GM18951 (cell line): Measurements from ENCODE around the gene KMT2E.
"Not testable (repeated sequence)": the region's sequence is repeated elsewhere in the genome, so short reads cannot be mapped to it uniquely, and the experiment has no call there.

ENCODE experiments used
- POLR2A ChIP-seq: IDR thresholded peaks from 4 replicates; pipeline ENCODE4 v1.6.1; 2011; ENCODE audit warnings: mild to moderate bottlenecking; ENCODE audit not compliant: insufficient read length, insufficient read depth; ENCODE audit errors: extremely low read depth
- in situ Hi-C: fragments of 300-500 bp; cut with MboI; formaldehyde crosslinking; loops from one replicate; pipeline ENCODE4 v1.12.0; 2022; ENCODE audit warnings: low sequenced_read_pairs, mixed read lengths, inconsistent platforms; ENCODE audit not compliant: unreplicated experiment

Gene KMT2E

DNA sequence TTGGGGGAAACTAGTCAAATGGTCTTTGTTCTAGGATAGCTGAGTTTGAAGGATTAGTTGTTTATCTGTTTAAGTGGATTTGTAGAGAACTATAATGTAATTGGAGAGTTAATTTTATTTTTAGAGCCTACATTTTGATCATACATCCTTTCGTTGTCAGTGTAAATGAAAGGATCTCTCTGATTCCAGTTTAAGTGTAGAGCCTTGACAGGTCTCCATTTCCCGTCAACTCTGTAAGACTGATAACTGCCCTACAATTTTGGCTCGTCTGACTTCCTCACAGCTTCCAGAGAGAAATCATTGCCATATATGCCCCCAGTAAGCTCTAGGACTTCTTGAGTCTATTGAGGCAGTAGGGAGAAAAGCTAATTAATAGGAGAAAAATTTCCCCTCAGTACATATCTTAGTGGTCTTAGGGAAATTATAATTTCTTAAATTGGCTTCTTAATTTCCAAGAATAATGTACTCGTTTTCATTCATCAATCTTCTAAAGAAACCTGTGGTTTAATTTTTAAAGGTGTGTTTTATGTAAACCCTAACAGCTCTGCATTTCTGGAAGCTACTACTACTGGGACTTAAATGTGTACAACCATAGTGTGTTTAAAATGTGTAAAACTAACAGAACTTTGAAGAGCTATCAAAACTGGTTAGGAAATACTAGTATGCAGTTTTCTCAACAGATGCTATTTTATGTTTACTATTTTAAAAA is 3.8 kb downstream of the KMT2E start:
- in situ Hi-C loops = no loop called here
- no peak for TF ChIP-seq POLR2A

GRCh38 chr7:105019269-105019668 is 5.3 kb downstream of the KMT2E start:
- no peak for TF ChIP-seq POLR2A
- in situ Hi-C loops = no loop called here

DNA sequence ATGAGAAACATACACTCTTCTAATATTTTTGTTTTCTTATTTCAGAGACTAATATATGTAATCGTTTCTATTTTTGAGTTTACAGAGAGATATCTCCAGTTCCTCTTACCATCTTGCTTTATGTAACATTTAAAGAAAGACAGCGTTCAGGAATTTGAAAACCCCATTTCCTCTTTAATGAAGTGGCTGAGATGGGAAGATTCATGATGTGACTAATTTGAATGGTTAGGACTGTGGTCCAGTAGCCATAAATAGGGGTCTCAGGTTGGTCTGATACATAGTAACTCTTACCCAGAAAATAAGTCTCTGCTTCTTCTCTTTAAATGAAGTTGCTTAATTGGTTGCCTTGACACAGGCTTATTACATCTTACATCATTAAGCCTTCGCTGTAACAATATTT is 6.9 kb downstream of the KMT2E start:
- TF ChIP-seq POLR2A = no peak
- in situ Hi-C loops = no loop called here

DNA sequence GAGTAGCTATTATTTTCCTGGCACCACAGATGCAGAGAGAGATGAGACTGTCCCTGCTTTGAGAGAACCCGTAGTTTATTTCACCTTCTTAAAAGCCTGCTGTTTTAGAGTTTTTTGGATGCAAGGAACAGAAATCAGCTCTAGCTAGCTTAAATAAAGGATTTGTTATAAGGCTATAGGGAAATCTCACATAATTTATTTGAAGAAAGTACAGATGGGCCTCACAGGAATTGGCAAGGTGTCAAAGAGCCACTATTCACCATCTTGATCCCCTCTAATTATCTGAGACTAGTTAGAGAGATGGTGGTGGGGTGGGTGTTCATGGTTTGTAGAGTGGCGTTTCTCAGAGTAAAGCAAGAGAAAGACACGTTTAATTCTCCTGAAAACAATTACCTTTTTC is 7.3 kb downstream of the KMT2E start:
- no peak for TF ChIP-seq POLR2A
- in situ Hi-C loops = no loop called here

GRCh38 chr7:105021967-105022366 is 8.0 kb downstream of the KMT2E start:
- no peak for TF ChIP-seq POLR2A
- in situ Hi-C loops = no loop called here

DNA sequence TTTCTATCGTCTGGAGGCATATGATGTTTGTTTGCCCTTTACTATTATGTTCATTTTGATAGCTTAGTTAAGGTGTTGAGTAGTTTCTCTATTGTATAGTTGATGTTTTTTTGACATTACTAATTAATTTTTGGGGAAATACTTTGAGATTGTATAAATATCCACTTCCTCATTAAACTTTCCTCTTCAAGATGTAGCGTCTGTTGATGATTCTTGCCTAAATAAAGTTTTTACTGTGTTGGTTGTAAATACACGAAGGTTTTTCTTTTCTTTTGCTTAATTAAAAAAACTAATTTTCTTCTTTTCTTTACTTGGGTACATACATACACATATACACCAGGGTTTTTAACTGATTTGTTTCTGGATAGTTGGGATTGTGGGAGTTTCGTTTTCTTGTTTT is 8.5 kb downstream of the KMT2E start:
- no peak for TF ChIP-seq POLR2A
- in situ Hi-C loops = no loop called here

DNA sequence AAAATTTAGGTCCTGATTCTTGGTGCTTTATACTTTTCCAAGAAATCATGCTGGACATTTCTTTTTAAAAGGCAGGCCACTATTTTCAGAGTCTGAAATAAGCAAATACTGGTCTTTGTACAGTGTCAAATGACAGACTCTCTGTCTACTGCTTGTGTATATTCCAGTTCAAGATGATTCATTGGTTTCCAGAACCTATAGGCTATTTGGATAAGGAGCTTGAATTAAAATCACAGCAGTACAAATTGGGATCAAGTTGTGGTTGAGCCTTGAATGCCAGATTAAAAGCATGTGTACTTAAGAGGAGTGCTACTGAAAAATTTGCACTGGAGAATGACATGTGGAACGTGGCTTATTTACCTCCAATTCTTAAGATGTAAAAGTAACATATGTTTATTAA is 10.7 kb downstream of the KMT2E start:
- no peak for TF ChIP-seq POLR2A
- in situ Hi-C loops = no loop called here

DNA sequence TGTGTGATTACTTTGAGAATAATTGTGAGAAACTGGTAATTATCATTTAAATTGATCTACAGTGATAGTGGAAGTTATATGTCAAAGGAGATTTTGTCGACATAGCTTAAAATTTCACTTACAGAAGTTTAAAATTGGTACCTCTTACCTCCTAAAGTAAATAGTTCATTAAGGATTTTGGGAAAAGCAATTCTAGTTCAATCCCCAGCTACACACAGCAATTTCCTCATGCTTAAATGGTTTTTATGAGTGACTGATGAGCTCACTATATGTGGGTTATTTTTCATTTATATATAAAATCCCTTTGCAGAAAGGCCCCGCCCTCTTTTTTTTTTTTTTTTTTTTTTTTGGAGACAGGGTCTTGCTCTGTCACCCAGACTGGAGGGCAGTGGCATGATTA is 12.7 kb downstream of the KMT2E start:
- in situ Hi-C loops = no loop called here
- TF ChIP-seq POLR2A = no peak

GRCh38 chr7:105027176-105027853 is 13.3 kb downstream of the KMT2E start:
- in situ Hi-C loops = no loop called here
- no peak for TF ChIP-seq POLR2A

GRCh38 chr7:105028004-105028403 is 14.0 kb downstream of the KMT2E start:
- no peak for TF ChIP-seq POLR2A
- in situ Hi-C loops = no loop called here

DNA sequence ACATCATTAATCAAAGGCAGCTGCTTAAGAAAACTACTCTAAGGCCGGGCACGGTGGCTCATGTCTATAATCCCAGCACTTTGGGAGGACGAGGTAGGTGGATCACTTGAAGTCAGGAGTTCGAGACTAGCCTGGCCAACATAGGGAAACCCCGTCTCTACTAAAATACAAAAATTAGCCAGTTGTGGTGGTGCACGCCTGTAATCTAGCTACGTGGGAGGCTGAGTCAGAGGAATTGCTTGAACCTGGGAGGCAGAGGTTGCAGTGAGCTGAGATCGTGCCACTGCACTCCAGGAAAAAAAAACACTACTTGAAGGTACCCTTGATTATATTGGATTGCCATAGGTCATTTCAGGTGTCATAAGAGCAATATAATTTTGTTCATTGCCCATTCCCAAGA is 14.9 kb downstream of the KMT2E start:
- in situ Hi-C loops = not testable (repeated sequence)

DNA sequence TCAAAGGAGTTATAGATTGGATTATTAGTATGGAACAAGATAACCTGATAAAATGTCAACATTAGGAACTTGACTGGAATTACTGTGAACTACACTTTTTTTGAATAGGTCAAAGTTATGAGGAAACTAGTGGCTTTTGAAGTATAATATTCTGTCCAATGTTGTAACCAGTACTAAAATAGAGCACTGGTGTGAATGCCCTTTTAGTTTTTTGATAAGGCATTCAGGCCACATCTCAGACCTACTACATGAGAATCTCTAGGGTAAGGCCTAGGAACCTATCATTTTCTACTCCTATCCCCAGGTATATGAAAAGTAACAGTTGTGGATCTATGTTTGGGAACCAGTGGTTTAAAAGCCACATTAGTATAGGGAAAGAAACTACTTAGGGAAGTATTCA is 16.4 kb downstream of the KMT2E start:
- in situ Hi-C loops = no loop called here
- no peak for TF ChIP-seq POLR2A

DNA sequence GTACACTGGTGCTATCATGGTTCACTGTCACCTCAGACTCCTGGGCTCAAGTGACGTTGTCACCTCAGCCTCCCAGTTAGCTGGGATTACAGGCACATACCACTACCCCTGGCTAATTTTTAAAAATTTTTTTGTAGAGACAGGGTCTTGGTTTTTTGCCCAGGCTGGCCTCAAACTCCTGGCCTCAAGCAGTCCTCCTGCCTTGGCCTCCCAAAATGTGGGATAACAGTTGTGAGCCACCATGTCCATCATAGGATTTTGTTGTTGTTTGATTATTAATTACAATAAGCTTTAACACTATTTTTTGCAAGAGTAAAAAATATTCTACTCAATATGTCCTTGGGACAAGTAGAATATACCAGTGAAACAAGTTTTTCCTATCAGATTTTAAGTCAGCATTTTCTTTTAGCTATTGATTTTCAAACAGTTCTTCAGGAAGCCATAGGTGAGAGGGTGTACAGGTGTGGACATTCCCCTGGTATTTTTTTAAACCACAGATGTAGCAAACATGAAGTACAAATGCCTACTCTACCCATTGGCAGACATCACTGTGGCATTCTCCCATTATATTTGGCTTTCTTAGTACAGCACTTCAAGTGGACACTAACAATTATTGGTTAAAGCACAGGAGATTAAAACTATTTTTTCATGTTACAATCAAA is 18.7 kb downstream of the KMT2E start:
- in situ Hi-C loops = no loop called here
- TF ChIP-seq POLR2A = no peak

DNA sequence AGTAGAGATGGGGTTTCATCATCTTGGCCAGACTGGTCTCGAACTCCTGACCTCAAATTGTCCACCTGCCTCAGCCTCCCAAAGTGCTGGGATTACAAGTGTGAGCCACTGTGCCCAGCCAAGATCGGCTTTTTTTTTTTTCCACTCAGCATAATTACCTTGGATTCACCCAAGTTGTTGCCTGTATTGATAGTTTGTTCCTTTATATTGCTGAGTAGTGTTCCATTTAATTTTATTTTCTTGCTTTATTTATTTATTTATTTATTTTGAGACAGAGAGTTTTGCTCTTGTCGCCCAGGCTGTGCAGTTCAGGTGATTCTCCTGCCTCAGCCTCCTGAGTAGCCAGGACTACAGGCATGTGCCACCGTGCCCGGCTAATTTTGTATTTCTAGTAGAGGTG is 21.3 kb downstream of the KMT2E start:
- in situ Hi-C loops = no loop called here
- TF ChIP-seq POLR2A = no peak
